Measurements from ENCODE around the gene TBC1D3G. TPM values are rescaled to one million over a fixed set of nuclear protein-coding genes. Genes with fewer than 3 reads are reported as not detected.
"Not testable (repeated sequence)": the region's sequence is repeated elsewhere in the genome, so short reads cannot be mapped to it uniquely, and the experiment has no call there.

TBC1D3G gene
- total RNA-seq = not detected in 2 replicates

- intact Hi-C loops (cut with micrococcal nuclease) = not testable (repeated sequence)
Observed at GRCh38 chr17:36323584-36323983, at the start of gene TBC1D3G. Gene TBC1D3G (plus strand): TSS chr17:36323884. CDS start chr17:36325412, 1,528 bp downstream.

- intact Hi-C loops (cut with micrococcal nuclease) = not testable (repeated sequence)
Observed at GRCh38 chr17:36283256-36283655, 40.4 kb upstream of the TBC1D3G start.

- intact Hi-C loops (cut with micrococcal nuclease) = not testable (repeated sequence)
Observed at GRCh38 chr17:36284219-36284618, 39.5 kb upstream of the TBC1D3G start.

GRCh38 chr17:36289965-36290612 is 33.6 kb upstream of the TBC1D3G start:
- intact Hi-C loops (cut with micrococcal nuclease) = not testable (repeated sequence)

- intact Hi-C loops (cut with micrococcal nuclease) = not testable (repeated sequence)
Observed at GRCh38 chr17:36295161-36295560, 28.5 kb upstream of the TBC1D3G start.

- intact Hi-C loops (cut with micrococcal nuclease) = not testable (repeated sequence)
Observed at GRCh38 chr17:36315736-36316135, 7.9 kb upstream of the TBC1D3G start.

DNA sequence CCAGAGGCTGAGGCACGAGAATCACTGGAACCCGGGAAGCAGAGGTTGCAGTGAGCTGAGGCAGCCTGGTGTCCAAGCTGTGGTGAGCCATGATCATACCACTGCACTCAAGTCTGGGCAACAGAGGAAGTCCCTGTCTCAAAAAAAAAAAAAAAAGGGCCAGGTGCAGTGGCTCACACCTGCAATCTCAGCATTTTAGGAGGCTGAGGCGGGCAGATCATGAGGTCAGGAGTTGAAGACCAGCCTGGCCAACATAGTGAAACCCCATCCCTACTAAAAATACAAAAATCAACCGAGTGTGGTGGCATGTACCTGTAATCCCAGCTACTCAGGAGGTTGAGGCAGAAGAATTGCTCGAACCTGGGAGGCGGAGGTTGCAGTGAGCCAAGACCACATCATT is 38.8 kb downstream of the TBC1D3G start:
- intact Hi-C loops (cut with micrococcal nuclease) = not testable (repeated sequence)

DNA sequence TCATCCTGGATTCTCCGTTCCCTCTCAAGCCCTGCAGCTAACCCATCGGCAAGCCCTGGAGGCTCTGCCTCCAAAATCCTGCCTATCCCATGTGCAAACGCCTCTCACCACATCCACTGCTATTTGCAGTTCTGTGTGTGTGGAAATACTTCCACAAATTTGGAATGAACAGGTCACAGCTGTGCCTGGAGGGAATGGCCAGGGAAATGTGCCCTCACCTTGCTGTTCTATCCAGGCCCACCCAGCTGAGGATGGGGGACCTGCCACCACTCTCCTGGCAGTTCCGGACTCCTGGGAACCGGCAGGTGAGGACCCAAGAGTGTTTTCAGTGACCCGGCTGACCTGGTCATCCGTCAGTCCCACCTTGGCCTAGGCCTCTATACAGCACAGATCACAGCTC is 52.3 kb downstream of the TBC1D3G start:
- intact Hi-C loops (cut with micrococcal nuclease) = not testable (repeated sequence)

Other genes starting within 250 kb of the TBC1D3G start
- 9.2 and 10.1 TPM in 2 replicates for gene CCL3, start 233.7 kb upstream of the TBC1D3G start, total RNA-seq
- 7.5 and 8.0 TPM in 2 replicates for gene CCL4, start 220.1 kb upstream of the TBC1D3G start, total RNA-seq
- gene TBC1D3B, start 147.2 kb upstream of the TBC1D3G start, total RNA-seq = 8.8 and 9.8 TPM in 2 replicates
- 0.23 and 0.36 TPM in 2 replicates for gene CCL3L1, start 127.1 kb upstream of the TBC1D3G start, total RNA-seq
- gene CCL4L2, start 112.8 kb upstream of the TBC1D3G start, total RNA-seq = 0.45 and 0.75 TPM in 2 replicates
- 0.77 and 0.84 TPM in 2 replicates for gene TBC1D3I, start 59.3 kb upstream of the TBC1D3G start, total RNA-seq
- gene TBC1D3H, start 64.6 kb downstream of the TBC1D3G start, total RNA-seq = not detected in 2 replicates
- 35.2 and 36.6 TPM in 2 replicates for gene ZNHIT3, start 162.8 kb downstream of the TBC1D3G start, total RNA-seq
- gene MYO19, start 211.0 kb downstream of the TBC1D3G start, total RNA-seq = 129 and 146 TPM in 2 replicates
- gene PIGW, start 211.1 kb downstream of the TBC1D3G start, total RNA-seq = 16.0 and 16.4 TPM in 2 replicates
- 108 and 115 TPM in 2 replicates for gene GGNBP2, start 221.0 kb downstream of the TBC1D3G start, total RNA-seq